HT1080 (cell line): ENCODE results near the gene ZNF143. TPM values are rescaled to one million over a fixed set of nuclear protein-coding genes. Genes with fewer than 3 reads are reported as not detected.
A peak's percentile ranks its signal among the peaks of the same experiment; 100 is the strongest.
"Not testable (repeated sequence)": the region's sequence is repeated elsewhere in the genome, so short reads cannot be mapped to it uniquely, and the experiment has no call there.

Experiments used
- DNase-seq: peaks from one replicate; pipeline ENCODE4 v3.0.0-alpha.2; 2015; ENCODE audit warnings: low read depth
- polyA plus RNA-seq, 2 experiments: library from polyadenylated mRNA; depleted of rRNA; stranded (reverse); fragments of >200 nt; gene quantifications; 2 replicates each; pipeline ENCODE4 v1.2.3, GENCODE V29; 2015
- total RNA-seq: library from RNA; depleted of rRNA; stranded (reverse); fragments of >200 nt; shearing (Covaris generic); gene quantifications from 2 replicates; pipeline ENCODE4 v1.2.3, GENCODE V29; 2014; rRNA removed

ZNF143 gene
- 22.6 and 31.6 TPM in 2 replicates for total RNA-seq
- 15.2 and 16.7 TPM in 2 replicates for polyA plus RNA-seq (2015; cell fraction: cytosol; rRNA removed)
- 20.6 and 30.4 TPM in 2 replicates for polyA plus RNA-seq (2015; cell fraction: nucleus; rRNA removed)

DNA sequence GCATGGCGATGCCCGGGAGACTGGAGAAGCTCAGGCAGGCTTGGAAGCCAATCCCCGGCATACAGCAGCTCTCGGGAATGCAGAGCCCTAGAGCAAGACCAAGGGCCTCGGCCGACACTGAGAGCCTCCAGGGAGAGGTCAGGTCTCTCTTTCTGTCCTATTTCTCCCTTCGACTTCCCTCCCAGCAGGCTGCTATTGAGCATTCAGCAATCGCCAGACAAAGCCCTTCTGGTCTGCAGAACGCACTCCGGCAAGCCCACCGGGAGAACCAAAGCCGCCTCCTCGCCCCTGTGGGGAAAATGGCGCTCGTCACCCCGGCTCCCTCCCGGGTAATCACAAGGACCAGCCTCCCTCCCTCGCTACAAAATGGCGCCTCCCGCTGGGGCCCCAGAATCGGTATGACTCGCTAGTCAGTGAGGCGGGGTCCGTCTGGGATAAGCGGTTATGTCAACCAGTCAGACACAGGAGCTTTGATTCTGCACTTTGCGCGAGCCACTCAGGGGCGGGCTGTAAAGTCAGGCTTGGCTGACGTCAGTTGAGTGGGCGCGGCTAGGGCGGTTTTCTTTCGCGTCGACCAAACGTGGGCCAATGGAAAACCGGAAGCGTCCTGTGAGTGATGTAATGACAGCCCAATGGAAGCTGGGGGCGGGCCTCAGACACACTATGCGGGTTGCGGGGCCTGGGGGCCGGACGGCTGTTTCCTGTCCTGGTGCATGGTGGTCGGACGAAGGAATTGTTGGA lies at the start of gene ZNF143:
TSS of gene ZNF143 (plus strand) at position 691 of the 741 bp plus-strand sequence. CDS start 10,297 bp downstream, outside the sequence.
- peak; percentile 100 for DNase-seq

DNA sequence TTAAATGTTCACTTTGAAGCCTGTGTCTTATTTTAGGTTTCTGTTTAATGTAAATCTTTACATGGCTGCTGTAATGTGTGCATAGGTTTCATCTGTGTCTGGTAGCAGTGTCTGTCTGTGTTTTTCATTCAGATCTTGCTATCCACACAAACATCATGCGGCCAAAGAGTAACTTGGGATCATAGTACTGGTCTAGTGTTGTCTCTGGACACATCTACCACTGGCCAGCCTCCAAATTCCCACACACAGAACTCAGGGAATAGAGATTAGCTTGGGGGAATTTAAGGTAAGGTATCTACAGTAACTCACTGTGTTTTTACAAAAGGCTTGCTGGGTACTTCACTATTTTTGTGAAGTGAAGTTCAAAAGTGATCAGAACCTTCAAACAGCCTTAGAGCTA lies 32.1 kb upstream of the ZNF143 start:
- no peak for DNase-seq

DNA sequence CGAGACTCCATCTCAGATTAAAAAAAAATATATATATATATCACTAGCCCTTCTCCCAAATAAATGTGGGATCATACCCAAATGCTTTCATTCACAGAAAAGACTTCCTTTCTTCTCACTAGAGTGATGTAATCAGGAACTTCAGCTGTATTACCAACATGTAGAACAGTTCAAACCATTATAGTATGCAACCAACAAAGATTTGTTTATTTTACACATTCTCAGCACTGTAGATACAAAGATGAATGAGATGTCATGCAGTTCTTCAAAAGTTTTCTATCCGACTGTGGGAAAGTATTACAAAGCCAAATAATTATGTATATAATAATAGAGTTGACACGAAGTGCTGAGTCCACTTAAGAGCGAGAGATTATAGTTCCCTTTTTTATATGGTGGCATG lies 22.2 kb upstream of the ZNF143 start:
- no peak for DNase-seq

DNA sequence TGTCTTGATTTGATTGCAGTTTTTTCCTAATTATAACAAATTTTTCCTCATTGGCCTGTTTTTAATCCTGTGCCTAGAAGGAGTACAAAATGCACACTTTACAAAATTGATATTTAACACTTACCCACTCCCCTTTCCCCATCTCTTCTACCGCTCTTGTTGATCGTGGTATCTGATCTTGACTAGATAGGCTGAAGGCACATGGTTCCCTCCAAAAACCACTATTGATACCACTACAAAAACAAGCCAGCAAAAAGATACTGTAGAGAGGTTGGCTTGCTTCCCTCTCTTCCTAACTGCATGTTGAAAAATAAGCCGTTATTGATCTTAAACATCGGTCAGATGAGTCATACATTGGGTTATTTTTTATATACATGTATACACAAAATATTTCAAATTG lies 14.6 kb upstream of the ZNF143 start:
- no peak for DNase-seq

DNA sequence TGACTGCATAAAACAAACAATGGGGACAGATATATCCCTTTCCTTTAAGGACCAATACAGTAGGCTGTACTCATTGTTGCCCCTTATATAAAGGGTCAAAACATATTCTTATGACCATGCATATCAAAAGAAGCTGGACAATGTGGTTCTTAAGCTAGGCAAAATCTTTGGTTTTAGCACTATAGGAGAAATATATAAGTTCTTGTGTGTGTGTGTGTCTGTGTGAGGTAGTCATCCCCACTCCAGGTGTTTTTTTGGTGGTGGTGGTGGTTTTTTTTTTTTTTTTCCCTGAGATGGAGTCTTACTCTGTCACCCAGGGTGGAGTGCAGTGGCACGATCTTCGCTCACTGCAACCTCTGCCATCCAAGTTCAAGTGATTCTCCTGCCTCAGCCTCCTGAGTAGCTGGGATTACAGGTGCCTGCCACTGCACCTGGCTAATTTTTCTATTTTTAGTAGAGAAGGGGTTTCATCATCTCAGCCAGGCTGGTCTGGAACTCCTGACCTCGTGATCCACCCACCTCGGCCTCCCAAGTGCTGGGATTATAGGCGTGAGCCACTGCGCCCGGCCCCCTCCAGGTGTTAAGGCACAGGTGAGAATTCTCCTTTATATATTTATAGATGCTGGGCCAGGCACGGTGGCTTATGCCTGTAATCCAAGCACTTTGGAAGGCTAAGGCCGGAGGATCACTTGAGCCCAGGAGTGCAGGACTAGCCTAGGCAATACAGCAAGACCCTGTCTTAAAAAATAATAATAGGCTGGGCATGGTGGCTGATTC lies 12.0 kb upstream of the ZNF143 start:
- no peak for DNase-seq

DNA sequence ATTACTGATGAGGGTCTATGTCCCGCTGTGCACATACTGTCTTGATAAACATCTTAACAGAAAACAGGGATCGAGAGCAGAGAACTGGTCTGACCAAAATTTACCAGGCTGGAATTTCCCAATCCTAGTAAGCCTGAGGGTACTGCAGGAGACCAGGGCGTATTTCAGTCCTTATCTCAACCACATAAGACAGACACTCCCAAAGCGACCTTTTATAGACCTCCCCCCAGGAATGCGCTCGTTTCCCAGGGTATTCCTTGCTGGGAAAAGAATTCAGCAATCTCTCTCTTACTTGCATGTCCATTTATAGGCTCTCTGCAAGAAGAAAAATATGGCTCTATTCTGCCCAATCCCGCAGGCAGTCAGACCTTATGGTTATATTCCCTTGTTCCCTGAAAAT lies 8.8 kb upstream of the ZNF143 start:
- DNase-seq = not testable (repeated sequence)

DNA sequence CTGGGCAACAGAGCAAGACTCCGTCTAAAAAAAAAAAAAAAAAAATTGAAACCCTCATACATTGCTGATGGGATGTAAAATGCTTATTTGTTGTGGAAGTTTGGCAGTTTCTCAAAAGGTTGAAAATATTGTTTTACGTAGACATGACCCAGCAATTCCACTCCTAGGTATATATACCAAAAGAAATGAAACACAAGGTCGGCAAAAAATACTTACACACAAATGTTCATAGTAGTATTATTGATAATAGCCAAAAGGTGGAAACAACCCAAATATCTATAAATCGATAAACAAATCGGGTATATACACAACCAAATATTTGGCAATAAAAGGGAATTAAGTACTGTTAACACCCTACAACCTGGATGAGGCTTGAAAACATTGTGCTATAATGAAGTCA lies 5.1 kb upstream of the ZNF143 start:
- no peak for DNase-seq

DNA sequence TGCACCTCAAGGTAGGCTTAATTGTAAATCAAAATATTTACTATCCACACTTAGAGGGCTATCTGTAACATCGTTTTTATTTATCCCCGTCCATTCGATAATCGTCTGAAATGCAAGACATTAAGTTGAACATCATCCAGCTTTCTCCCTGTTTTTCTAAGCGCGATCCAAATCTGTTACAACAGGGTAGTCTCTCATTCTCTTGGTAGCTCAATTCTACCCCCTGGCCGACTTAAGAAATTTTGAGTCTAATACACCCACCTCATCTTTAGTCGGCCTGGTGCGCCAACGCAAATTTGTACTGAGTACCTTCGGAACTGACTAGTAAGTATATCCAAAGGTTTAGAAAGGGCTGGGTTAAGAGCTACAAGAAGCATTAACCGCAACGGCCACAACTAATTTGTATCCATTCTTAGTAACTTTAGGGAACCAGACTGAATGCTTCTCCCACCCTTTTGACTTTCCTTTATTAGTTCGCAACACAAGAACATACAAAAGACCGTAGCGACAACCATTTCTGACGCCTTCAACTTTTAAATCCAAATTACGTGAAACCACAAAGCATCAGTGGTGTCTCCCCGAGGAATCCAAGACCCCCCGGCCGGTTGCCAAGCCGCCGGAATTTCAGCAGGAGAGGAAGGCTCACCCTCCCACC lies 1.0 kb upstream of the ZNF143 start:
- DNase-seq = peak; percentile 33

DNA sequence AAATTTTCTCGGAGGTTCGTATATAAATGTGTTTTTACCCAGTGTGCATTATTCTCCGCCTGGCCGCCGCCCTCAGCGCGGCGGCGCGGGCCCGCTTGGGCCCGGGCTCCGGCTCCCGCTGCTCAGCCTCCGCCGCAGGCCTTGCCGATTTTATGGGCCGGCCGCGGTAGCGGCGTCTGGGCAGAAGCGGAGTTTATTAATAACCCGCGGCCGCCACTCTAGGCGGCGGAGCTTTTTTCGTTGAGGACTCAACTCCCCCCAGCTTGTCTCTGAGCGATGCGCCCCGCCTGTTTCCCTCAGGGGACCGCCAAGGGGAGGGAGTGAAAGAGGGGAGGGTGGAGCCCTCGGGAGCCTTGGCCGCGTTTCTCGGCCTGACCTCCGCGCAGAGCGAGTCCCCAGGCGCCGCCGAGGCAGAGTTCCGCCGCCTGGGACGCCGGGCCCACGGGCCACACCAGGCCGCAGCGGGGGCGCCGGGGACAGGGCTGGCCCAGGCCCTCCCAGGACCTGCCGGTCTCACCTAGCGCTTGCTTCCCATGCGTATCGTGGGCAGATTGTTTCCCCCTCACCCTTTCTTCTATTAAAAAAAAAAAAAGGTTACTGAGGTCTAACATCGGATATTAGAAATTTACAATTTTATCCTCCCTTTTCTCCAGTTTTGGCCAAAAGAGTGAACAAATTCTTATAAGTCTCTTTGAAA lies 399 bp downstream of the ZNF143 start:
- DNase-seq = no peak

DNA sequence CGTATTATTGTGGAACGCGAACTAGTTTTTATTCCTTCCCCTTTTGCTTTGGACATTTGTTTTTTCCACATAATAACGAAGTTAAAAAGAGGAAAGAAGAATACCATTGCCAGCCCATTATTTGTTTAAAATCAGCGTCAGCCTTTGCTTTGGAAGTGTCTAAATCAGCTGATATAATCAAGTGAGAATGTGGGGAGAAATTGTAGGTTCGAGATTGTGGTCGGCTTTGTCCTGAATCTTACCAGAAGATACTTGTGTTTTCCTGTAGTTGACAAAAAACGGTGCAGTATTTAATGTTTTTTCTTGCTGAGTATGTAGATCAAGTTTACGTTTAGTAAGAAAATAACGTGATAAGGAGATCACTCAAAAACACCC lies 935 bp downstream of the ZNF143 start:
- peak; percentile 25 for DNase-seq

DNA sequence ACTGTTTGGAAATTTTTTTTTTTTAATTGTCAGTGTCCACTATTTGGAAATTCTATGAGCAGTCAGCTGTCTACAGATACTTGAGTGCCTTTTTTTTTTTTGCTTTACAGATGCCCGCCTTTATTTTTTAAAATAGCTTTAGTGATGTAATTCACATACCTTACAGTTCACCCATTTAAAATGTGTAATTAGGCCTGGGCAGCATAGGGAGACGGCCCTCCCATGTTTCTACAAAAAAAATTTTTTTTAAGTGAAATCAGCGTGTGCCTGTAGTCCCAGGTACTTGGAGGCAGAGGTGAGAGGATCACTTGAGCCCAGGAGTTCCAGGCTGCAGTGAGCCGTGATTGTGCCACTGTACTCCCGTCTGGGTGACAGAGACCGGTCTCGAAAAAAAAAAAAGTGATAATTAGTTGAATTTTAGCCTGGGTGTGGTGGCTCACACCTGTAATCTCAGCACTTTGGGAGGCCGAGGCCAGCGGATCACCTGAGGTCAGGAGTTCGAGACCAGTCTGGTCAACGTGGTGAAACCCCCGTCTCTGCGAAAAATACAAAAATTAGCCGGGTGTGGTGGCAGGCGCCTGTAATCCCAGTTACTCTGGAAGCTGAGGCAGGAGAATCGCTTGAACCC lies 1.5 kb downstream of the ZNF143 start:
- DNase-seq = peak; percentile 18

DNA sequence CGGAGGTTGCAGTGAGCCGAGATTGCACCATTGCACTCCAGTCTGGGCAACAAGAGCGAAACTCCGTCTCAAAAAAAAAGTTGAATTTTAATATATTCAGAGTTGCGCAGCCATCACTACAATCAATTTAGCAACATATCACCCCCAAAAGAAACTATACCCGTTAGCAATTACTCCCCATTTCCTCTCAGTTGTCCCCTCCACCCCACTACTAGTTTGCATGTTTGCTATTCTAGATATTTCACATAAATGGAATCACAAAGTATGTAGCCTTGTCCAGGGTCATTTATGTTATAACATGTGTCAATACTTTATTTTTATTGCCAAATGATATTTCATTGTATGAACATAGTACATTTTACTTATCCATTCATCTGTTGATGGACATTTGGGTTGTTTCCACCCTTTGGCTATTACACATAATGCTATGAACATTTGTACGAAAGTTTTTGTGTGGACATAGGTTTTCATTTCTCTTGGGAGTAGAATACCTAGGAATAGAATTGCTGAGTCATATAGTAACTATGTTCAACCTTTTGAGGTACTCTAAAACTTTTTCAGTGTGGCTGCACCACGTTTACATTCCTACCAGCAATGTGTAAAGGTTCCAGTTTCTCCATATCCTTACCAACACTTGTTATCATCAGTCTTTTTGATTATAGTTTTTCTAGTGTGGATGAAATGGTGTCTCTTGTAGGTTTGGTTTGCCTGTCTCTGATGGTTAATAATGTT lies 2.2 kb downstream of the ZNF143 start:
- DNase-seq = peak; percentile 10

DNA sequence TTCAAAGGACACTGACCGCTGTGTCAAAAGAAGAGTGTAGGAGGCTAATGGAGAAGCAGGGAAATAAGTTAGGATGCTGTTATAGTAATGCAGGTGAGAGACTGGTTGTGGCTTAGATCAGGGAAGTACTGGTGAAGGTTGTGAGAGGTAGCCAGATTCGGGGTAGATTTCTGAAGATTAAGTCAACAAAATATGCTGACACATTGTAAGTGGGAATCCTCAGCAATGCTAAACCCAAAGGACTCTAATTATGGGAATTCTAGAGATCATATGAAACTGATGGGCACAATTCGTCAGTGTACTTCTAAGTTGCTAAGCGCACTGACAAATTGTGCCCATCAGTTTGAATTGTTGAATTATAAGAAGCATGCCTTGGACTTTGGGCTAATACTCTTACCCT lies 10.0 kb downstream of the ZNF143 start:
- DNase-seq = no peak

DNA sequence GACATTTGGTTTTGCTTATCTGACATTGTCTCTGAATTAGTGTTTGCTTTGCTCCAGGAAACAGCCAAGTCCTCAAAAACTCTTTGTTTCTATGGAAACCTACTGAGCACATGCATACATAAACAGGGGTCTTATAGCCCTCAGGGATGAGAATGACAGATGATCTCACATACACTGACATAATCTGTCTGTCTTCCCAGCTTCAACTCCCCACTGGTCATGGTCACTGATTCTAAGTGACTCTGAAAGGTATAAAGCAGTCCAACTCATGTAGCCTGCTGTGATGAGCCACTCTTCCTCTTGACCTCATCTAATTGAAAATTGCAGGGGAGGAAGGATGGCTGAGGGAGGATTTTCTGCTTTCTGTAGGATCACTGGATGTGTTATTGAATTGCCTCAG lies 12.6 kb downstream of the ZNF143 start:
- no peak for DNase-seq

DNA sequence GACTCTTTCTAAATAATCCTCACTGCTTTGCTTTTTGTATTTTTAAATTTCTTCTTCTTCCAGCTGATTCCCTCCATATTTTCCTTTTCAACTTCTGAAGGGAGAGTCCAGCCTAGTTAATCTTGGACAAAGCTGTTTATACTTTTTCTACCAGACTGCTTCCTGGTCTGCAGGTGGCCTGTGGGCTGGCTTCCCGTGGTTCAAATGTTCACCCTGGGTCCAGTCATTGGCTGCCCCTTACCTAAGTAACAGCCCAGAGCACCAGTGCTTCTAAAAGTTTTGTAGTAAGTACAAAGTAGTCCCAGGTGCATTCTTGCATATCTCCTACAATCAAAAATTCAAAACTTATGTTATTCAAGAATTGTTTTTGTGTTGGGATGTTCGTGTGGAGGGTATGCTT lies 19.1 kb downstream of the ZNF143 start:
- DNase-seq = no peak

DNA sequence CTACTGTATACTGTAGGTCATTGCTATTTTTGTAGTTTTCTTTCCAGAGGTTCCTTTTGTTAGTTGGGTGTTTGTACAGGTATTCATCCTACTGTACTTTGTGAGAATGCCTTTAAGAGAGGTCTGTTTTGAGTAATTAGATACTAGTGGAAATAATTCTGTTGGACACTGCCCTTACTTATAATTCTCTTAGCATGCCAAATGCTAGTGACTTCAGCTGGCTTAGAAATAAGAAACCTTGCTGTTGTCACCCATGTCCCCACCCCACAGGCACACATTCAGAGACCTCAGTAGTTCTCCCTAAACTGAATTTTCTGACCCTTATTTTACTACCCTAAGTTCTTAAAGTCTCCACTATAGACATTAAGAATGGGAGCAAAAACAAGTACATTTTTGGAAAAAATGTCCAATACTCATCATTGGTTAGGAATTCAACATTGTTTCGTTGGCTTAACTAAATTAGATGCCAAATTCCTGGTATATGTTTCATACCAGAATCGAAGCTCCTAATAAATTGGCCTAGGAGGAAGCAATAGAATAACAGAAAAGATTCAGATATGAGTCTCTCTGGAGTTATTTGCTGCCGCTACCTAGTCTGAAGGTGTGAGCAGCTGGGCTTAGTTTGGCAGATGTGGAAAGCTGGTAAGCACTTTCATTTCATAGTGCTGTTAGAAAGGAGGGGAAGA lies 28.4 kb downstream of the ZNF143 start:
- DNase-seq = peak; percentile 19

DNA sequence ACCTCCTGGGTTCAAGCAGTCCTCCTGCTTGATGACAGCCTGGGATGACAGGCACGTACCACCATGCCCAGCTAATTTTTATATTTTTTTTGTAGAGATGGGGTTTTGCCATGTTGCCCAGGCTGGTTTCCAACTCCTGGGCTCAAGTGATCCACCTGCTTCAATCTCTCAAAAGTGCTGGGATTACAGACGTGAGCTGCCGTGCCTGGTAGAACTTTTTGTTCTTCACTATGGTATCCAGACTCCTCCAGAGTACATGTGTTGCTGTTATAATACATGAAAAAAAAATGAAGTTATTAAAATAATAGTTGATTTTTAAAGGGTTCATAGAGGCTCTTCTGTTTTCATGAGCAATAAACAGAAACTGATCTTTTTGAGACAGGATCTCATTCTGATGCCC lies 29.6 kb downstream of the ZNF143 start:
- no peak for DNase-seq

DNA sequence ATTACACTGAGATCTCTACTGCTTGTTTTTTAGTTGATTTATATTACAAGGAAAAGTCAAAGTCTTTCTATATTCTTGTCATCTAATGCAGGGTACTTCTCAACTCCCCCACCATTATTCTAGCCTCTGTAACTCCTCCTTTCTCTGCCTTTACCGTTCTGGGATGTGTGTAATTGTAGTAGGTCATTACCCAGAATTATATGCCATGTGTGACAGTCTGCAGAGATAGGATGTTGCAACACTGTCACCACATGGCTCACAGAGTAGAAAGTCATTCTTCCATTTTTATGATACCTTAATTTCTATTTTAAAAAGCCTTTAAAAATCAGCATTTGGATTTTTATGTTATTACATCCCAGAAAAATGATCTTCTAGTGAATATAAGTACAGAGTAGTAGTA lies 32.7 kb downstream of the ZNF143 start:
- DNase-seq = no peak

DNA sequence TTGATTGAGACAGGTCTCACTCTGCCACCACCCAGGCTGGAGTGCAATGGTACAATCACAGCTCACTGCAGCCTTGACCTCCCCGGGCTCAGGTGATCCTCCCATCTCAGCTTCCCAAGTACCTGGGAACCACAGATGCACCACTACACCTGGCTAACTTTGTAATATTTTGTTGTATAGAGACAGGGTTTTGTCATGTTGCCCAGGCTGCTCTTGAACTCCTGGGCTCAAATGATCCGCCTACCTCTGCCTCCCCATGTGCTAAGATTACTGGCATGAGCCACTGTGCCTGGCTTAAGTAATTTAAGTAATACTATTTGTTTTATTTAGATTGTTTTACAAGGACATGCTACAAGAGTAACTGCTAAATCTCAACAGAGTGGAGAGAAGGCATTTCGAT lies 33.5 kb downstream of the ZNF143 start:
- no peak for DNase-seq
